WTC11 (cell line): Measurements from ENCODE around the gene KCNIP1. TPM values are rescaled to one million over a fixed set of nuclear protein-coding genes. Genes with fewer than 3 reads are reported as not detected.
A peak's percentile ranks its signal among the peaks of the same experiment; 100 is the strongest.

Experiments used
- ATAC-seq: fragments of 200-7000 bp; cut with Tn5 transposase; 2 replicates; pipeline ENCODE4 v1.10.0; 2021; ENCODE audit warnings: mild to moderate bottlenecking, moderate library complexity
- CTCF ChIA-PET: fragments of 300-600 bp; sonication (Branson Sonifier 250); formaldehyde crosslinking; loops from one replicate; lab custom pipeline; 2021; ENCODE audit warnings: antibody characterized with exemption; lab: Charles Lee
- POLR2A ChIA-PET: fragments of 350-600 bp; sonication (Branson Sonifier 250); formaldehyde crosslinking; loops from one replicate; lab custom pipeline; 2021; ENCODE audit warnings: antibody characterized with exemption; lab: Charles Lee
- DNase-seq: peaks from one replicate; pipeline ENCODE4 v3.0.0; 2021; ENCODE audit warnings: low spot score
- H3K27ac Mint-ChIP-seq: 2 replicates; pipeline ENCODE4 v1.8.0; 2021; ENCODE audit warnings: mixed read lengths
- H3K27me3 Mint-ChIP-seq: 2 replicates; pipeline ENCODE4 v1.8.0; 2021; ENCODE audit warnings: low read depth, mild to moderate bottlenecking, moderate library complexity, mixed read lengths
- H3K36me3 Mint-ChIP-seq: 2 replicates; pipeline ENCODE4 v1.8.0; 2021; ENCODE audit warnings: mixed read lengths
- H3K4me1 Mint-ChIP-seq: 2 replicates; pipeline ENCODE4 v1.8.0; 2022; ENCODE audit warnings: mixed read lengths
- H3K4me3 Mint-ChIP-seq: 2 replicates; pipeline ENCODE4 v1.8.0; 2021; ENCODE audit warnings: mild to moderate bottlenecking, moderate library complexity, mixed read lengths
- H3K9me3 Mint-ChIP-seq: 2 replicates; pipeline ENCODE4 v1.8.0; 2021; ENCODE audit warnings: mixed read lengths
- AR ChIP-seq: fragments of 250-450 bp; sonication (Bioruptor Pico); IDR thresholded peaks from 2 replicates; pipeline ENCODE4 v1.9.0; 2021; ENCODE audit warnings: mild to moderate bottlenecking
- CTCF ChIP-seq: fragments of 200-600 bp; IDR thresholded peaks from 2 replicates; pipeline ENCODE4 v1.8.0; 2022; ENCODE audit warnings: antibody characterized with exemption
- EMX1 ChIP-seq: fragments of 250-450 bp; sonication (Bioruptor Pico); IDR thresholded peaks from 2 replicates; pipeline ENCODE4 v1.8.0; 2021; ENCODE audit warnings: mild to moderate bottlenecking
- GTF2I ChIP-seq: fragments of 250-450 bp; sonication (Bioruptor Pico); conservative IDR thresholded peaks from 2 replicates; pipeline ENCODE4 v1.4.0; 2021; ENCODE audit warnings: mild to moderate bottlenecking
- NFYB ChIP-seq: sonication (generic); formaldehyde crosslinking; conservative IDR thresholded peaks from 2 replicates; pipeline ENCODE4 v1.8.0; 2022; ENCODE audit warnings: low read depth, missing genetic modification reagents
- SP1 ChIP-seq: sonication (generic); formaldehyde crosslinking; conservative IDR thresholded peaks from 2 replicates; pipeline ENCODE4 v1.8.1; 2022; ENCODE audit warnings: missing genetic modification reagents
- ZNF416 ChIP-seq: fragments of 250-450 bp; sonication (Bioruptor Pico); IDR thresholded peaks from 2 replicates; pipeline ENCODE4 v1.9.0; 2021; ENCODE audit warnings: mild to moderate bottlenecking, inconsistent platforms
- total RNA-seq: library from RNA; stranded (reverse); gene quantifications from 3 replicates; pipeline ENCODE4 v1.2.3, GENCODE V29; 2021
- TF ChIP-seq, protein P1 (sequence below): fragments of 250-450 bp; sonication (Bioruptor Pico); IDR thresholded peaks from 2 replicates; pipeline ENCODE4 v1.9.0; 2021; ENCODE audit warnings: mild to moderate bottlenecking, borderline replicate concordance
- TF ChIP-seq, protein P2 (sequence below): sonication (generic); formaldehyde crosslinking; IDR thresholded peaks from 2 replicates; pipeline ENCODE4 v1.8.0; 2022; ENCODE audit warnings: mild to moderate bottlenecking, missing genetic modification reagents
- TF ChIP-seq, protein P3 (sequence below): sonication (generic); formaldehyde crosslinking; IDR thresholded peaks from 2 replicates; pipeline ENCODE4 v1.8.1; 2023; ENCODE audit warnings: mild to moderate bottlenecking, missing genetic modification reagents, borderline replicate concordance

KCNIP1 gene
- total RNA-seq, 1 experiment from 2014 or later: 0.59 TPM

DNA sequence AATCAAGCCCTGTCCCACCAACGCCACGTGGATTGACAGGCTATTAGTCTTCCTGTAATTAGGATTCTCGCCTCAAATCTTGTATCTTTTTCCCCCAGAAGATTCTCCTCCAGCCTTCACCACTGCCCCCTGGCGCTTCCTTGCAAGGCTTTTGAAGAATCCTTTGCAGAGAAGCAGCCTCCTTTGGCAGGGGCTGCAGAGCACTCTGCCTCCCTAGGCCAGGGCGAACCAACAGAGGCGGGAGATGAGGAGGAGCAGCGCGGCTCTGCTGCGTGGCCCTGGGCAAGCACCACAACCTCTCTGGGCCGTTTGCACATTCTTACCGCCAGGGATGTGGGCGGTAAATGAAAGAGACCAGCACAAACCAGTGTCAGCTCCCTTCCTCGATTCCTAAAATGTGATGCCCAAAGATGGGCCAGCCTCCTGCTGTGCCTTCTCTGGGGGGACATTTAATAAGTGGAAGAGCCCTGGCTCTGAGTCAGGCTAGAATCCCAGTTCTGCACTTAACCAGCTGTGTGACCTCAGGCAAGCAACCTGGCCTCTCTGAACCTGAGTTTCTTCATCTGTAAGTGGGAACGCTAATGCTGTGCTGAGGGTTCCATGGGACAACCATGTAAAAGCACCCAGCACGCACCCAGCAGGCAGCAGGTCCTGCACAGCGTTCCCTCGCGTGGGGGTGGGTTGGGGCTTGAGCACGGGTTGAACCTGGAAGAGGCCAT lies 128.6 kb downstream of the KCNIP1 start (continued):
- TF ChIP-seq, protein P1, sequence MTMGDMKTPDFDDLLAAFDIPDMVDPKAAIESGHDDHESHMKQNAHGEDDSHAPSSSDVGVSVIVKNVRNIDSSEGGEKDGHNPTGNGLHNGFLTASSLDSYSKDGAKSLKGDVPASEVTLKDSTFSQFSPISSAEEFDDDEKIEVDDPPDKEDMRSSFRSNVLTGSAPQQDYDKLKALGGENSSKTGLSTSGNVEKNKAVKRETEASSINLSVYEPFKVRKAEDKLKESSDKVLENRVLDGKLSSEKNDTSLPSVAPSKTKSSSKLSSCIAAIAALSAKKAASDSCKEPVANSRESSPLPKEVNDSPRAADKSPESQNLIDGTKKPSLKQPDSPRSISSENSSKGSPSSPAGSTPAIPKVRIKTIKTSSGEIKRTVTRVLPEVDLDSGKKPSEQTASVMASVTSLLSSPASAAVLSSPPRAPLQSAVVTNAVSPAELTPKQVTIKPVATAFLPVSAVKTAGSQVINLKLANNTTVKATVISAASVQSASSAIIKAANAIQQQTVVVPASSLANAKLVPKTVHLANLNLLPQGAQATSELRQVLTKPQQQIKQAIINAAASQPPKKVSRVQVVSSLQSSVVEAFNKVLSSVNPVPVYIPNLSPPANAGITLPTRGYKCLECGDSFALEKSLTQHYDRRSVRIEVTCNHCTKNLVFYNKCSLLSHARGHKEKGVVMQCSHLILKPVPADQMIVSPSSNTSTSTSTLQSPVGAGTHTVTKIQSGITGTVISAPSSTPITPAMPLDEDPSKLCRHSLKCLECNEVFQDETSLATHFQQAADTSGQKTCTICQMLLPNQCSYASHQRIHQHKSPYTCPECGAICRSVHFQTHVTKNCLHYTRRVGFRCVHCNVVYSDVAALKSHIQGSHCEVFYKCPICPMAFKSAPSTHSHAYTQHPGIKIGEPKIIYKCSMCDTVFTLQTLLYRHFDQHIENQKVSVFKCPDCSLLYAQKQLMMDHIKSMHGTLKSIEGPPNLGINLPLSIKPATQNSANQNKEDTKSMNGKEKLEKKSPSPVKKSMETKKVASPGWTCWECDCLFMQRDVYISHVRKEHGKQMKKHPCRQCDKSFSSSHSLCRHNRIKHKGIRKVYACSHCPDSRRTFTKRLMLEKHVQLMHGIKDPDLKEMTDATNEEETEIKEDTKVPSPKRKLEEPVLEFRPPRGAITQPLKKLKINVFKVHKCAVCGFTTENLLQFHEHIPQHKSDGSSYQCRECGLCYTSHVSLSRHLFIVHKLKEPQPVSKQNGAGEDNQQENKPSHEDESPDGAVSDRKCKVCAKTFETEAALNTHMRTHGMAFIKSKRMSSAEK (CRISPR knock-in tag): 0 out of 2 replicates have a peak, but pooled peaks have one; percentile 37
- peak; percentile 22; the same call in 1 of the 2 replicates for TF ChIP-seq GTF2I

DNA sequence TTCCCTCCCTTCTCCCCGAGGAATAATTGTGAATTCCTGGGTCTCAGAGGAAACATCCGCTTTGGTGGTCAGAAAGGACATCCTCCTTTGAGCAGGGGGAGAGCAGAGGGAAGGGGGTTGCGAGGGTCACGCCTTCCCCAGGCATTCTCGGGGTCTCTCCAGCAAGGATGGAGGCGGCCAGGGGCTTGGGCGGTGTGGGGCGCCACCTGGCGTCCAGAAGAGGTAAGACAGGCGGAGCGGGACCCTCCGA lies 129.1 kb downstream of the KCNIP1 start:
- Mint-ChIP-seq H3K36me3 (no peaks in the 10 kb centered on the region), H3K4me3 (peak overlapping the region; percentile 82), H3K27me3 (no peaks in the 10 kb centered on the region; the same call in 1 of the 2 replicates), H3K27ac (peak overlapping the region; percentile 98), H3K4me1 (peaks cover 36% of the 10 kb centered on the region), H3K9me3 (no peaks in the 10 kb centered on the region)
- peak; percentile 80 for ATAC-seq
- TF ChIP-seq, protein P2, sequence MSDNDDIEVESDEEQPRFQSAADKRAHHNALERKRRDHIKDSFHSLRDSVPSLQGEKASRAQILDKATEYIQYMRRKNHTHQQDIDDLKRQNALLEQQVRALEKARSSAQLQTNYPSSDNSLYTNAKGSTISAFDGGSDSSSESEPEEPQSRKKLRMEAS (CRISPR knock-in tag): peak; percentile 65; the same call in 1 of the 2 replicates
- no peak for TF ChIP-seq AR
- TF ChIP-seq NFYB (CRISPR knock-in tag): no peak
- TF ChIP-seq, protein P3, sequence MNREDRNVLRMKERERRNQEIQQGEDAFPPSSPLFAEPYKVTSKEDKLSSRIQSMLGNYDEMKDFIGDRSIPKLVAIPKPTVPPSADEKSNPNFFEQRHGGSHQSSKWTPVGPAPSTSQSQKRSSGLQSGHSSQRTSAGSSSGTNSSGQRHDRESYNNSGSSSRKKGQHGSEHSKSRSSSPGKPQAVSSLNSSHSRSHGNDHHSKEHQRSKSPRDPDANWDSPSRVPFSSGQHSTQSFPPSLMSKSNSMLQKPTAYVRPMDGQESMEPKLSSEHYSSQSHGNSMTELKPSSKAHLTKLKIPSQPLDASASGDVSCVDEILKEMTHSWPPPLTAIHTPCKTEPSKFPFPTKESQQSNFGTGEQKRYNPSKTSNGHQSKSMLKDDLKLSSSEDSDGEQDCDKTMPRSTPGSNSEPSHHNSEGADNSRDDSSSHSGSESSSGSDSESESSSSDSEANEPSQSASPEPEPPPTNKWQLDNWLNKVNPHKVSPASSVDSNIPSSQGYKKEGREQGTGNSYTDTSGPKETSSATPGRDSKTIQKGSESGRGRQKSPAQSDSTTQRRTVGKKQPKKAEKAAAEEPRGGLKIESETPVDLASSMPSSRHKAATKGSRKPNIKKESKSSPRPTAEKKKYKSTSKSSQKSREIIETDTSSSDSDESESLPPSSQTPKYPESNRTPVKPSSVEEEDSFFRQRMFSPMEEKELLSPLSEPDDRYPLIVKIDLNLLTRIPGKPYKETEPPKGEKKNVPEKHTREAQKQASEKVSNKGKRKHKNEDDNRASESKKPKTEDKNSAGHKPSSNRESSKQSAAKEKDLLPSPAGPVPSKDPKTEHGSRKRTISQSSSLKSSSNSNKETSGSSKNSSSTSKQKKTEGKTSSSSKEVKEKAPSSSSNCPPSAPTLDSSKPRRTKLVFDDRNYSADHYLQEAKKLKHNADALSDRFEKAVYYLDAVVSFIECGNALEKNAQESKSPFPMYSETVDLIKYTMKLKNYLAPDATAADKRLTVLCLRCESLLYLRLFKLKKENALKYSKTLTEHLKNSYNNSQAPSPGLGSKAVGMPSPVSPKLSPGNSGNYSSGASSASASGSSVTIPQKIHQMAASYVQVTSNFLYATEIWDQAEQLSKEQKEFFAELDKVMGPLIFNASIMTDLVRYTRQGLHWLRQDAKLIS (CRISPR knock-in tag): 0 out of 2 replicates have a peak, but pooled peaks have one; percentile 41
- peak; percentile 65 for TF ChIP-seq SP1 (CRISPR knock-in tag)
- no peak for TF ChIP-seq EMX1 (CRISPR knock-in tag)
- TF ChIP-seq CTCF: peak; percentile 100
- no peak for TF ChIP-seq ZNF416
- POLR2A ChIA-PET: no interaction called here
- CTCF ChIA-PET: interaction anchor here (0.8 to 5.1 kb wide), 30 partner anchors 8 to 461 kb away, joined by 3 to 47 read pairs (median 6); no protein-coding TSS in a partner anchor
- DNase-seq: peak; percentile 90
